C4-2B (cell line): ENCODE data around the gene XPNPEP3.
"Not testable (repeated sequence)": the region's sequence is repeated elsewhere in the genome, so short reads cannot be mapped to it uniquely, and the experiment has no call there.

Source experiments
- H3K27ac ChIP-seq: fragments of 450-650 bp; 2 replicates; pipeline ENCODE4 v1.5.1; 2017
- ZFX ChIP-seq: fragments of 450-650 bp; IDR thresholded peaks from 2 replicates; pipeline ENCODE4 v1.6.1; 2017
- TF ChIP-seq, protein P1 (sequence below): fragments of 450-650 bp; conservative IDR thresholded peaks from 2 replicates; pipeline ENCODE4 v1.5.1; 2017; ENCODE audit warnings: mild to moderate bottlenecking

Gene XPNPEP3

DNA sequence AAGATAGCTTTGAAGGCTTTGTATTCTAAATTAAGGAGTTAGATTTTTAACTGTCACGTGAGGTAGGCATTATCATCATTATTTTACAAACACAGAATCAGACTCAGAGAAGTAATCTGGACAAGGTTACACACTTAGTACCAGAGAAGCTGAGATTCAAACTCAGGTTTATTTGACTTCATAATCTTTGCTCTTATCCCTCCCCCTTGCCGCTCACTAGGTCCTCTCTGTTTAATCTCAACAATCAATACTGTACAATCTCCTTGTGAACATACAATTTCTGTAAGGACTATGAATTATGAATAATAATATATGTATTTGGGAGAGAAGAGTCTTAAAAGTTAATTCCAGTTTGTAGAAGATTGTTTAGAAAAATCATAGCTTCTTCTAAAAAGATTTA is 10.2 kb downstream of the XPNPEP3 start:
- TF ChIP-seq ZFX = no peak
- TF ChIP-seq, protein P1, sequence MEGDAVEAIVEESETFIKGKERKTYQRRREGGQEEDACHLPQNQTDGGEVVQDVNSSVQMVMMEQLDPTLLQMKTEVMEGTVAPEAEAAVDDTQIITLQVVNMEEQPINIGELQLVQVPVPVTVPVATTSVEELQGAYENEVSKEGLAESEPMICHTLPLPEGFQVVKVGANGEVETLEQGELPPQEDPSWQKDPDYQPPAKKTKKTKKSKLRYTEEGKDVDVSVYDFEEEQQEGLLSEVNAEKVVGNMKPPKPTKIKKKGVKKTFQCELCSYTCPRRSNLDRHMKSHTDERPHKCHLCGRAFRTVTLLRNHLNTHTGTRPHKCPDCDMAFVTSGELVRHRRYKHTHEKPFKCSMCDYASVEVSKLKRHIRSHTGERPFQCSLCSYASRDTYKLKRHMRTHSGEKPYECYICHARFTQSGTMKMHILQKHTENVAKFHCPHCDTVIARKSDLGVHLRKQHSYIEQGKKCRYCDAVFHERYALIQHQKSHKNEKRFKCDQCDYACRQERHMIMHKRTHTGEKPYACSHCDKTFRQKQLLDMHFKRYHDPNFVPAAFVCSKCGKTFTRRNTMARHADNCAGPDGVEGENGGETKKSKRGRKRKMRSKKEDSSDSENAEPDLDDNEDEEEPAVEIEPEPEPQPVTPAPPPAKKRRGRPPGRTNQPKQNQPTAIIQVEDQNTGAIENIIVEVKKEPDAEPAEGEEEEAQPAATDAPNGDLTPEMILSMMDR = no peak
- no peak overlapping the region for H3K27ac ChIP-seq

DNA sequence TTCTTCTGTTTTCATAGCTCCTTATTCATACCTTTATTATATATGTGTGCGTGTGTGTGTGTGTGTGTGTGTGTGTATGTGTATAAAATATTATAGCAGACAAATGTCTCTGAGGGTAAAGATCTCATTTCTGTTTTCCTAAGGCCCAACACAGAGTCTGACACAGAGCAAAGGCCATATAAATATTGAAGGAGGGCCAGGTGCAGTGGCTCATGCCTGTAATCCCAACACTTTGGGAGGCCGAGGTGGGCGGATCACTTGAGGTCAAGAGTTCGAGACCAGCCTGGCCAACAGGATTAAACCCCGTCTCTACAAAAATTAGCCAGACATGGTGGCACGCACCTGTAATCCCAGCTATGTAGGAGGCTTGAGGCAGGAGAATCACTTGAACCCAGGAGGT is 11.4 kb downstream of the XPNPEP3 start:
- H3K27ac ChIP-seq = not testable (repeated sequence)

DNA sequence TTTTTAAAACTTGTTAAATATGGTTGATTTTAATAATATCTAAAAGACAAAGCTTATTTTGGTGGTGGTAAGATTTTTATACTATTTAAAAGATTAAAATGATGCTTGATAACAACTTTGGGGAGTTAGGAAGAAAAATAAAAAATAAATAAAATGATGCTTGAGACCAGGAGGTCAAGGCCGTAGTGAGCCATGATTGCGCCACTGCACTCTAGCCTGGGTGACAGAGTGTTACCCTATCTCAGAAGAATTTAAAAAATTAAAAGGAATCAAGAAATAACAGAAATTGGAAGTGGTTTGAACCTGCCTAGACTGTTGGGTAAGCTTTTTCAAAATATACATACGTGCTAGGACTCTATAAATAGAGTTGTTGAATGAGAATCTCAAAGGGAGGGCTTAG is 17.1 kb downstream of the XPNPEP3 start:
- H3K27ac ChIP-seq = no peak overlapping the region
- TF ChIP-seq ZFX = no peak
- TF ChIP-seq, protein P1 = no peak

DNA sequence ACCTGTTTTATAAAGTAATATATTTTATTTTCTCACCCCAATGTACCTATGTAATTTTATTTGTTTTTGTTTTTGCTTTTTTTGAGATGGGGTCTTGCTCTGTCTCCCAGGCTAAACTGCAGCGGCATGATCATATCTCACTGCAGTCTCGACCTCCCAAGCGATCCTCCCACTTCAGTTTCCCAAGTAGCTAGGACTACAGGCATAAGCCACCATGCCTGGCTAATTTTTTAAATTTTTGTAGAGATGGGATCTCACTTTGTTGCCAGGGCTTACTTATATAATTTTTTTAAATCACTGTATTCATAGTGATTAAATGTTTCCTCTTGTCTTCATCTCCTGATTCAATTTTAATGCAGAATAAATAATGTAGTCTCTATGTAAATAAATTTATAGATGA is 18.2 kb downstream of the XPNPEP3 start:
- TF ChIP-seq, protein P1 = no peak
- TF ChIP-seq ZFX = no peak
- H3K27ac ChIP-seq = no peak overlapping the region

DNA sequence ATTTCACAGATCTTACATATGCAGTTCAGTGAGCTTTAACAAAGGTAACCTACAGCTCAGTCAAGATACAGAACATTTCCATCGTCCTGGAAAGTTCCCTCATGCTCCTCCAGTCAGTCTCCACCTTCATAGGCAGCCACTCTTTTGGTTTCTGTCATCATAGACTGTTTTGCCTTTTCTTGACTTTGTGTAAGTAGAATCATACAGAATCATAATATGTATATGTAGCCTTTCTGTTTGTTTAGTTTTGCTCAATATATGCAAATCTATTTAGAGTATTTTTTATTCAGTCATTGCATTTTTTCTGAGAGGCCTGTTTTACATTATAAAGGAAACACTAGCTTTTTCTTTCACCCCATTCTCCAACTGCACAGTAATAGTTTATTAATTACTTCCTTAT is 20.0 kb downstream of the XPNPEP3 start:
- no peak for TF ChIP-seq ZFX
- TF ChIP-seq, protein P1 = no peak
- H3K27ac ChIP-seq = no peak overlapping the region

DNA sequence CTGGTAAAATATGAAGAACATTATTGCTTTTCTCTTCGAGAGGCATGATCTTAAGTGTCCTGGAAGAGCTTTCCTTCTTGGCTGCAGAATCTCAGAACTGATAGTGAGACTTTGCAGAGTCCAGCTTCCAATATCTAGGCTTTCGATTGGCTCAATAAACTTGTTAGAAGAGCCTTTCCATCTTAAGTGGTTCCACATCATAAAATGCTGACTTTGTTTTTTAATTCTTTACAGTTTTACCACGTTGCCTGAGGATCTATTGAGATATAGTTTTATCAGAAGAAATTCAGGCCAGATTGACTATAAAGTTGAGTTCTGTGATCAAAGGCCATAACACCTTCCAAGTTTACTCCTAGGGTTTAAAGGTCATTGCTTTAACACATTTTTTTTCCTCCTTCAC is 20.5 kb downstream of the XPNPEP3 start:
- no peak overlapping the region for H3K27ac ChIP-seq
- TF ChIP-seq ZFX = no peak
- TF ChIP-seq, protein P1 = no peak

DNA sequence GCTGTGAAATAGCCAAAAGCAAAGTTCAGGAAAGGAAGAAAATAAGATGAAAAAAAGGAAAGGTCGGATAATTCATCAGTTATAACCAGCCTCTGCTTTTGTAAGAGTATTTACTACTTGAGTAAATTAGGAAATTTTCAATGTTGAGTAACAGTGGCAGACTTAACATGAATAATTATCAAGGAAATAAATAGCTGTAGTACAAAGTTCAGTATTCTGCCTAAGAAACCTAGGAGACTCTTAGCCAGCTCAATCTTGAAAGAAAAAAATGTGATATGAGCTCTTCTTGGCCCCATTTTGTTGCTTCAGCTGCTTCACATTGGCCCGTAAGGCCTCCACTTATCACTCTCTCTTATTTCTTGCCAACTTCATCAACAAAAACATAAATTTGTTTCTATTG is 22.0 kb downstream of the XPNPEP3 start:
- H3K27ac ChIP-seq = no peak overlapping the region
- TF ChIP-seq, protein P1 = no peak
- no peak for TF ChIP-seq ZFX

DNA sequence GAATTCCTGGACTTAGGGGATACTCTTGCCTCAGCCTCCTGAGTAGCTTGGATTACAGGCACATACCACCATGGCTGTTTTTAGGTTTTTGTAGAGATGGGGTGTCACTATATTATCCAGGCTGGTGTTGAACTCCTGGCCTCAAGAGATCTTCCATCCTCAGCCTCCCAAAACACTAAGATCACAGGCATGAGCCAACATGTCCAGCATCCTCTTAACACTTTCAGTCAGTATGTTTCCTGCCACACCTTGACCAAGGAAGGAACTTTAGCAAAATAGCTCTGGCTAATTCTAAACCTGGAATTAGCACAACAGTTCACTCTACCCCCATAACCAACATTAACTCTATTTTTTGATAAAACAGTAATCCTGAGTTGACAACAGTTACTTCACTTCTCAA is 32.2 kb downstream of the XPNPEP3 start:
- H3K27ac ChIP-seq = no peak overlapping the region
- no peak for TF ChIP-seq ZFX
- TF ChIP-seq, protein P1 = no peak
